ENCODE data around the gene NRP1.

- TF ChIP-seq POLR2A (IDR thresholded peaks at IDR 0.05): no peak
- TF ChIP-seq CTCF (IDR thresholded peaks at IDR 0.05): no peak
Measured at GRCh38 chr10:33147013-33147310, 187.5 kb downstream of the NRP1 start.
